NCI-H2227 (cell line): ENCODE results near the gene RPRML.
"Not testable (repeated sequence)": the region's sequence is repeated elsewhere in the genome, so short reads cannot be mapped to it uniquely, and the experiment has no call there.

Experiments
- DNase-seq: peaks from one replicate; lab custom pipeline; 2025; ENCODE audit not compliant: unreplicated experiment; lab: John Stamatoyannopoulos, UW

The RPRML gene

GRCh38 chr17:46979147-46979863 lies at the start of gene RPRML:
Gene RPRML (minus strand): TSS chr17:46979253. CDS start chr17:46979007, 246 bp downstream.
- peak; percentile 84 for DNase-seq

- not testable (repeated sequence) for DNase-seq
Measured at GRCh38 chr17:47016966-47017365, 37.9 kb upstream of the RPRML start.

GRCh38 chr17:47013341-47013740 lies 34.3 kb upstream of the RPRML start:
- no peak for DNase-seq

GRCh38 chr17:47012457-47012856 lies 33.4 kb upstream of the RPRML start:
- no peak for DNase-seq

- DNase-seq, result no peak
Measured at GRCh38 chr17:47009759-47010594, 30.9 kb upstream of the RPRML start.

GRCh38 chr17:47004906-47005305 lies 25.9 kb upstream of the RPRML start:
- DNase-seq, result no peak

- not testable (repeated sequence) for DNase-seq
Measured at GRCh38 chr17:47003864-47004263, 24.8 kb upstream of the RPRML start.

GRCh38 chr17:46995841-46996571 lies 17.0 kb upstream of the RPRML start:
- no peak for DNase-seq

- DNase-seq, result no peak
Measured at GRCh38 chr17:46994993-46995392, 15.9 kb upstream of the RPRML start.

GRCh38 chr17:46991617-46992016 lies 12.6 kb upstream of the RPRML start:
- no peak for DNase-seq

GRCh38 chr17:46989637-46990431 lies 10.8 kb upstream of the RPRML start:
- no peak for DNase-seq

- DNase-seq, result not testable (repeated sequence)
Measured at GRCh38 chr17:46987927-46988326, 8.9 kb upstream of the RPRML start.

- peak; percentile 65 for DNase-seq
Measured at GRCh38 chr17:46986366-46986765, 7.3 kb upstream of the RPRML start.

GRCh38 chr17:46984892-46985291 lies 5.8 kb upstream of the RPRML start:
- DNase-seq, result no peak

- no peak for DNase-seq
Measured at GRCh38 chr17:46984341-46984740, 5.3 kb upstream of the RPRML start.

- no peak for DNase-seq
Measured at GRCh38 chr17:46983782-46984181, 4.7 kb upstream of the RPRML start.

GRCh38 chr17:46982577-46982976 lies 3.5 kb upstream of the RPRML start:
- DNase-seq, result no peak

- DNase-seq, result peak; percentile 44
Measured at GRCh38 chr17:46978489-46979146, 435 bp downstream of the RPRML start.

- DNase-seq, result peak; percentile 31
Measured at GRCh38 chr17:46977750-46978488, 1.1 kb downstream of the RPRML start.

GRCh38 chr17:46977348-46977747 lies 1.7 kb downstream of the RPRML start:
- DNase-seq, result peak; percentile 93
